A549 (cell line): ENCODE data around the gene TMTC1. TPM values are rescaled to one million over a fixed set of nuclear protein-coding genes. Genes with fewer than 3 reads are reported as not detected.

Experiments
- ATAC-seq, 2 experiments: fragments of 200-7000 bp in 1 of 2; fragments of >200 bp in 1 of 2; cut with Nextera tagmentation in 1 of 2; cut with Tn5 transposase in 1 of 2; 3 replicates each; pipeline versions ENCODE4 v1.8.0 to v1.9.1; 2018 to 2020; ENCODE audit warnings: mild to moderate bottlenecking in 1 of 2, moderate library complexity in 1 of 2
- CTCF ChIA-PET: fragments of 300-600 bp; sonication (Branson Sonifier 250); formaldehyde crosslinking; extraction: SDS; loops from one replicate; lab custom pipeline; 2021; ENCODE audit warnings: antibody characterized with exemption, inconsistent platforms; lab: Yijun Ruan, JAX
- POLR2A ChIA-PET: fragments of 350-600 bp; formaldehyde crosslinking; extraction: SDS; loops from one replicate; lab custom pipeline; 2021; ENCODE audit warnings: antibody characterized with exemption, inconsistent platforms; lab: Yijun Ruan, JAX
- DNase-seq, 2 experiments: peaks; one replicate each; pipeline versions ENCODE4 v3.0.0 to v3.0.0-alpha.2; 2011 to 2016; ENCODE audit warnings: low read depth in 1 of 2, low spot score in 1 of 2
- FAIRE-seq: peaks from 2 replicates; lab custom pipeline; 2011; peaks lifted over from hg19 to GRCh38; lab: Jason Lieb, UNC
- H3K27ac ChIP-seq, 2 experiments: fragments of >200 bp; sonication (Bioruptor Twin); formaldehyde crosslinking; 3 replicates each; pipeline ENCODE4 v1.5.1; 2016 to 2017
- H3K4me1 ChIP-seq: fragments of >200 bp; sonication (Bioruptor Twin); formaldehyde crosslinking; 3 replicates; pipeline ENCODE4 v1.6.1; 2016
- H3K4me2 ChIP-seq: fragments of >200 bp; sonication (Bioruptor Twin); formaldehyde crosslinking; 3 replicates; pipeline ENCODE4 v1.6.1; 2016
- H3K4me3 ChIP-seq: fragments of >200 bp; sonication (Bioruptor Twin); formaldehyde crosslinking; 3 replicates; pipeline ENCODE4 v1.5.1; 2016
- H3K9me3 ChIP-seq: fragments of >200 bp; sonication (Bioruptor Twin); formaldehyde crosslinking; 3 replicates; pipeline ENCODE4 v1.6.1; 2016
- ATOH8 ChIP-seq: fragments of 250-450 bp; sonication (Bioruptor Pico); IDR thresholded peaks from 2 replicates; pipeline ENCODE4 v1.5.0; 2020; ENCODE audit warnings: low read depth, mild to moderate bottlenecking, moderate library complexity
- CBX2 ChIP-seq: fragments of 200-600 bp; sonication (generic); IDR thresholded peaks from 2 replicates; pipeline ENCODE4 v1.6.1; 2016; ENCODE audit warnings: low read depth, mild to moderate bottlenecking, borderline replicate concordance
- CEBPB ChIP-seq, 2 experiments: fragments of >200 bp in 1 of 2; sonication (Bioruptor Twin) in 1 of 2; formaldehyde crosslinking in 1 of 2; IDR thresholded peaks; 2 replicates each; pipeline ENCODE4 v1.6.1; 2012 to 2016
- CHD2 ChIP-seq: fragments of 150-350 bp; IDR thresholded peaks from 2 replicates; pipeline ENCODE4 v1.6.1; 2014; ENCODE audit warnings: low read length; ENCODE audit not compliant: partially characterized antibody
- CHD4 ChIP-seq: fragments of 200-600 bp; sonication (generic); IDR thresholded peaks from 2 replicates; pipeline ENCODE4 v1.6.1; 2016; ENCODE audit warnings: antibody characterized with exemption, mild to moderate bottlenecking, borderline replicate concordance
- EHMT2 ChIP-seq: fragments of 200-600 bp; sonication (generic); IDR thresholded peaks from 2 replicates; pipeline ENCODE4 v1.6.1; 2016; ENCODE audit warnings: antibody characterized with exemption, low read depth, mild to moderate bottlenecking, moderate library complexity
- GATA3 ChIP-seq: IDR thresholded peaks from 2 replicates; pipeline ENCODE4 v1.6.1; 2012; ENCODE audit warnings: borderline replicate concordance
- HES2 ChIP-seq: fragments of >200 bp; sonication (Bioruptor Twin); formaldehyde crosslinking; IDR thresholded peaks from 2 replicates; pipeline ENCODE4 v1.6.1; 2016
- JUNB ChIP-seq: fragments of >200 bp; sonication (Bioruptor Twin); formaldehyde crosslinking; IDR thresholded peaks from 2 replicates; pipeline ENCODE4 v1.6.1; 2016
- KDM5A ChIP-seq: fragments of 200-600 bp; sonication (generic); IDR thresholded peaks from 2 replicates; pipeline ENCODE4 v1.6.1; 2016; ENCODE audit warnings: antibody characterized with exemption, mild to moderate bottlenecking
- MAZ ChIP-seq: fragments of 150-350 bp; IDR thresholded peaks from 2 replicates; pipeline ENCODE4 v1.6.1; 2014; ENCODE audit warnings: antibody characterized with exemption, low read depth, low read length, borderline replicate concordance
- NR3C1 ChIP-seq: fragments of >200 bp; sonication (Bioruptor Twin); formaldehyde crosslinking; IDR thresholded peaks from 3 replicates; pipeline ENCODE4 v1.6.1; 2017
- PBX3 ChIP-seq: IDR thresholded peaks from 2 replicates; pipeline ENCODE4 v1.6.1; 2012
- PHF8 ChIP-seq: fragments of 200-600 bp; sonication (generic); IDR thresholded peaks from 2 replicates; pipeline ENCODE4 v1.6.1; 2016; ENCODE audit warnings: low read depth, mild to moderate bottlenecking, antibody characterized with exemption, moderate library complexity, borderline replicate concordance
- POLR2A ChIP-seq: IDR thresholded peaks from 2 replicates; pipeline ENCODE4 v1.6.1; 2012; ENCODE audit warnings: mild to moderate bottlenecking, low read length
- RNF2 ChIP-seq: fragments of 200-600 bp; sonication (generic); IDR thresholded peaks from 2 replicates; pipeline ENCODE4 v1.6.1; 2016; ENCODE audit warnings: low read depth, mild to moderate bottlenecking, antibody characterized with exemption, moderate library complexity, borderline replicate concordance
- SMC3 ChIP-seq: fragments of >200 bp; sonication (Bioruptor Twin); formaldehyde crosslinking; IDR thresholded peaks from 3 replicates; pipeline ENCODE4 v1.6.1; 2018; ENCODE audit warnings: inconsistent platforms
- SREBF2 ChIP-seq: fragments of 450-650 bp; IDR thresholded peaks from 2 replicates; pipeline ENCODE4 v1.6.1; 2014; ENCODE audit warnings: mild to moderate bottlenecking, moderate library complexity
- TFCP2L1 ChIP-seq: fragments of 250-450 bp; sonication (Bioruptor Pico); IDR thresholded peaks from 2 replicates; pipeline ENCODE4 v1.5.0; 2021; ENCODE audit warnings: mild to moderate bottlenecking
- ZC3H11A ChIP-seq: fragments of 450-650 bp; IDR thresholded peaks from 2 replicates; pipeline ENCODE4 v1.6.1; 2014; ENCODE audit warnings: antibody characterized with exemption, mild to moderate bottlenecking
- ZFP36 ChIP-seq: fragments of 450-650 bp; IDR thresholded peaks from 2 replicates; pipeline ENCODE4 v1.6.1; 2014; ENCODE audit warnings: borderline replicate concordance; ENCODE audit not compliant: partially characterized antibody
- ZNF302 ChIP-seq: fragments of 250-450 bp; sonication (Bioruptor Pico); IDR thresholded peaks from 2 replicates; pipeline ENCODE4 v1.9.0; 2021; ENCODE audit warnings: inconsistent platforms, mild to moderate bottlenecking, moderate library complexity
- WGBS: methylation state at CpG from one replicate; pipeline ENCODE4 v1.1.6; 2017; ENCODE audit errors: missing lambda C conversion rate; 5-methylcytosine and 5-hydroxymethylcytosine counted together
- polyA plus RNA-seq, 4 experiments: library from polyadenylated mRNA; depleted of rRNA in 3 of 4; stranded (reverse); fragments of >200 nt; fragmentation: RNase III in 1 of 4; extraction: RNeasy Plus Mini Kit Qiagen cat#74134 plus additional on column Dnase treatment in 1 of 4; gene quantifications; 2 replicates in 3 of 4; 3 replicates in 1 of 4; pipeline ENCODE4 v1.2.3, GENCODE V29; 2011 to 2017
- TF ChIP-seq, protein P1 (sequence below): fragments of 150-350 bp; IDR thresholded peaks from 2 replicates; pipeline ENCODE4 v1.6.1; 2014; ENCODE audit warnings: low read depth, mild to moderate bottlenecking, low read length
- TF ChIP-seq, protein P2 (sequence below): IDR thresholded peaks from 2 replicates; pipeline ENCODE4 v1.6.1; 2012; ENCODE audit warnings: low read depth, borderline replicate concordance
- TF ChIP-seq, protein P3 (sequence below): fragments of 250-450 bp; sonication (Bioruptor Pico); IDR thresholded peaks from 2 replicates; pipeline ENCODE4 v1.5.0; 2021; ENCODE audit warnings: mild to moderate bottlenecking, moderate library complexity, borderline replicate concordance

TMTC1 gene
- polyA plus RNA-seq, 2 of the 4 experiments (the other 2 are of a cell fraction), result 0.28 TPM; not detected in 1

GRCh38 chr12:29737644-29738043 is 46.1 kb downstream of the TMTC1 start:
- DNase-seq, result no peak
- ATAC-seq, result no peak
- H3K4me3 ChIP-seq, result no peak overlapping the region
- no peak overlapping the region for H3K27ac ChIP-seq
- CTCF ChIA-PET, result interaction anchor here (1.1 kb wide), 1 partner anchor 56 kb away, joined by 3 read pairs; no protein-coding TSS in a partner anchor
- no peak overlapping the region for H3K4me2 ChIP-seq
- H3K4me1 ChIP-seq, result no peaks in the 10 kb centered on the region
- POLR2A ChIA-PET, result no interaction called here
- FAIRE-seq, result no peak
- 19% methylated on average over 4 of the region's 4 CpGs for WGBS
- H3K9me3 ChIP-seq, result no peaks in the 10 kb centered on the region
- TF ChIP-seq POLR2A (no peak), MAZ (no peak), CEBPB (IDR thresholded peaks at IDR 0.05) (no peak), CHD4 (no peak), EHMT2 (no peak), PHF8 (no peak), GATA3 (no peak), SMC3 (no peak), ZC3H11A (no peak)
- TF ChIP-seq, protein P1, sequence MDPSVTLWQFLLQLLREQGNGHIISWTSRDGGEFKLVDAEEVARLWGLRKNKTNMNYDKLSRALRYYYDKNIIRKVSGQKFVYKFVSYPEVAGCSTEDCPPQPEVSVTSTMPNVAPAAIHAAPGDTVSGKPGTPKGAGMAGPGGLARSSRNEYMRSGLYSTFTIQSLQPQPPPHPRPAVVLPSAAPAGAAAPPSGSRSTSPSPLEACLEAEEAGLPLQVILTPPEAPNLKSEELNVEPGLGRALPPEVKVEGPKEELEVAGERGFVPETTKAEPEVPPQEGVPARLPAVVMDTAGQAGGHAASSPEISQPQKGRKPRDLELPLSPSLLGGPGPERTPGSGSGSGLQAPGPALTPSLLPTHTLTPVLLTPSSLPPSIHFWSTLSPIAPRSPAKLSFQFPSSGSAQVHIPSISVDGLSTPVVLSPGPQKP, result no peak
- TF ChIP-seq, all 56 proteins: peak for 0

GRCh38 chr12:29735604-29736003 is 48.1 kb downstream of the TMTC1 start:
- no peak overlapping the region for H3K4me3 ChIP-seq
- ChIA-PET POLR2A (no interaction called here), CTCF (interaction anchor here (0.6 kb wide), 1 partner anchor 33 kb away, joined by 3 read pairs; no protein-coding TSS in a partner anchor)
- H3K27ac ChIP-seq, result no peak overlapping the region
- TF ChIP-seq, protein P2, sequence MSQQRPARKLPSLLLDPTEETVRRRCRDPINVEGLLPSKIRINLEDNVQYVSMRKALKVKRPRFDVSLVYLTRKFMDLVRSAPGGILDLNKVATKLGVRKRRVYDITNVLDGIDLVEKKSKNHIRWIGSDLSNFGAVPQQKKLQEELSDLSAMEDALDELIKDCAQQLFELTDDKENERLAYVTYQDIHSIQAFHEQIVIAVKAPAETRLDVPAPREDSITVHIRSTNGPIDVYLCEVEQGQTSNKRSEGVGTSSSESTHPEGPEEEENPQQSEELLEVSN, result no peak
- TF ChIP-seq, protein P3, sequence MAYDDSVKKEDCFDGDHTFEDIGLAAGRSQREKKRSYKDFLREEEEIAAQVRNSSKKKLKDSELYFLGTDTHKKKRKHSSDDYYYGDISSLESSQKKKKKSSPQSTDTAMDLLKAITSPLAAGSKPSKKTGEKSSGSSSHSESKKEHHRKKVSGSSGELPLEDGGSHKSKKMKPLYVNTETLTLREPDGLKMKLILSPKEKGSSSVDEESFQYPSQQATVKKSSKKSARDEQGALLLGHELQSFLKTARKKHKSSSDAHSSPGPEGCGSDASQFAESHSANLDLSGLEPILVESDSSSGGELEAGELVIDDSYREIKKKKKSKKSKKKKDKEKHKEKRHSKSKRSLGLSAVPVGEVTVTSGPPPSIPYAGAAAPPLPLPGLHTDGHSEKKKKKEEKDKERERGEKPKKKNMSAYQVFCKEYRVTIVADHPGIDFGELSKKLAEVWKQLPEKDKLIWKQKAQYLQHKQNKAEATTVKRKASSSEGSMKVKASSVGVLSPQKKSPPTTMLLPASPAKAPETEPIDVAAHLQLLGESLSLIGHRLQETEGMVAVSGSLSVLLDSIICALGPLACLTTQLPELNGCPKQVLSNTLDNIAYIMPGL (CRISPR knock-in tag), result no peak
- TF ChIP-seq ATOH8 (CRISPR knock-in tag) (no peak), SMC3 (no peak), TFCP2L1 (no peak), CHD4 (no peak), CBX2 (no peak), ZNF302 (CRISPR knock-in tag) (no peak), EHMT2 (no peak), KDM5A (no peak)
- 8% methylated on average over 7 of the region's 7 CpGs for WGBS
- ATAC-seq (no peak), FAIRE-seq (no peak), DNase-seq (no peak)
- H3K9me3 ChIP-seq, result no peaks in the 10 kb centered on the region
- H3K4me1 ChIP-seq, result no peaks in the 10 kb centered on the region
- no peak overlapping the region for H3K4me2 ChIP-seq

- H3K4me1 ChIP-seq, result no peaks in the 10 kb centered on the region
- 5% methylated on average over 6 of the region's 6 CpGs for WGBS
- no peak overlapping the region for H3K4me3 ChIP-seq
- no peak for ATAC-seq
- H3K9me3 ChIP-seq, result no peaks in the 10 kb centered on the region
- no peak for TF ChIP-seq SREBF2
- TF ChIP-seq ATOH8 (CRISPR knock-in tag), result no peak
- no peak for TF ChIP-seq PBX3
- TF ChIP-seq NR3C1, result no peak
- no peak for TF ChIP-seq RNF2
- TF ChIP-seq ZFP36, result no peak
- no peak for TF ChIP-seq EHMT2
- no peak for TF ChIP-seq CHD4
- no peak for TF ChIP-seq SMC3
- no peak for TF ChIP-seq CEBPB (IDR thresholded peaks at IDR 0.05)
- TF ChIP-seq JUNB, result no peak
- TF ChIP-seq HES2, result no peak
- TF ChIP-seq CHD2, result no peak
- no peak overlapping the region for H3K27ac ChIP-seq
- POLR2A ChIA-PET, result interaction anchor here (0.5 kb wide), 1 partner anchor 1583 kb away, joined by 4 read pairs; no protein-coding TSS in a partner anchor
- H3K4me2 ChIP-seq, result no peak overlapping the region
- CTCF ChIA-PET, result interaction anchor here (0.7 kb wide), 1 partner anchor 424 kb away, joined by 3 read pairs; no protein-coding TSS in a partner anchor
- no peak for DNase-seq
- FAIRE-seq, result no peak
Measured at GRCh38 chr12:29734734-29735133, 49.0 kb downstream of the TMTC1 start.
